Jurkat, Clone E6-1 (cell line): Measurements from ENCODE around the gene YWHAQ.
"Not testable (repeated sequence)": the region's sequence is repeated elsewhere in the genome, so short reads cannot be mapped to it uniquely, and the experiment has no call there.

ENCODE experiments used
- DNase-seq: peaks from one replicate; pipeline ENCODE4 v3.0.0-alpha.2; 2011; ENCODE audit warnings: low read depth, low spot score
- H3K4me3 ChIP-seq: 2 replicates; pipeline ENCODE4 v1.5.1; 2011; ENCODE audit warnings: mild to moderate bottlenecking, low read length, control low read depth, moderate library complexity

The YWHAQ gene

GRCh38 chr2:9639000-9639602, 8.3 kb upstream of the YWHAQ start:
- no peak overlapping the region for H3K4me3 ChIP-seq
- DNase-seq = no peak

- DNase-seq = no peak
- no peak overlapping the region for H3K4me3 ChIP-seq
These were observed 7.7 kb upstream of the YWHAQ start for GRCh38 chr2:9638532-9638931.

- H3K4me3 ChIP-seq = no peak overlapping the region
- no peak for DNase-seq
These were observed 6.5 kb upstream of the YWHAQ start for GRCh38 chr2:9637330-9637729.

- no peak overlapping the region for H3K4me3 ChIP-seq
- no peak for DNase-seq
These were observed 3.3 kb upstream of the YWHAQ start for GRCh38 chr2:9634133-9634532.

GRCh38 chr2:9631878-9632700, 1.3 kb upstream of the YWHAQ start:
- H3K4me3 ChIP-seq = no peak overlapping the region
- no peak for DNase-seq

GRCh38 chr2:9631553-9631819, 689 bp upstream of the YWHAQ start:
- DNase-seq = no peak
- peak overlapping the region; percentile 97 for H3K4me3 ChIP-seq

- peak; percentile 47 for DNase-seq
- H3K4me3 ChIP-seq = peak overlapping the region; percentile 97
These were observed 571 bp downstream of the YWHAQ start for GRCh38 chr2:9630117-9630735.

GRCh38 chr2:9629222-9630116, 1.3 kb downstream of the YWHAQ start:
- H3K4me3 ChIP-seq = peak overlapping the region; percentile 97
- DNase-seq = no peak

- no peak overlapping the region for H3K4me3 ChIP-seq
- DNase-seq = peak; percentile 46
These were observed 3.5 kb downstream of the YWHAQ start for GRCh38 chr2:9627310-9627709.

GRCh38 chr2:9623151-9623550, 7.6 kb downstream of the YWHAQ start:
- no peak for DNase-seq

GRCh38 chr2:9621655-9622054, 9.1 kb downstream of the YWHAQ start:
- not testable (repeated sequence) for H3K4me3 ChIP-seq, DNase-seq

More at GRCh38 chr2:9623151-9623550, 7.6 kb downstream of the YWHAQ start:
- no peak overlapping the region for H3K4me3 ChIP-seq

GRCh38 chr2:9618410-9618809, 12.4 kb downstream of the YWHAQ start:
- H3K4me3 ChIP-seq = peak overlapping the region; percentile 9; the same call in 1 of the 2 replicates
- DNase-seq = peak; percentile 86

GRCh38 chr2:9617749-9618148, 13.0 kb downstream of the YWHAQ start:
- DNase-seq = no peak
- no peak overlapping the region for H3K4me3 ChIP-seq

GRCh38 chr2:9617296-9617695, 13.5 kb downstream of the YWHAQ start:
- DNase-seq = no peak
- H3K4me3 ChIP-seq = no peak overlapping the region

- no peak for DNase-seq
- no peak overlapping the region for H3K4me3 ChIP-seq
These were observed 16.2 kb downstream of the YWHAQ start for GRCh38 chr2:9614562-9614961.

- no peak for DNase-seq
- H3K4me3 ChIP-seq = no peak overlapping the region
These were observed 17.5 kb downstream of the YWHAQ start for GRCh38 chr2:9613291-9613690.

- not testable (repeated sequence) for DNase-seq, H3K4me3 ChIP-seq
These were observed 19.3 kb downstream of the YWHAQ start for GRCh38 chr2:9611549-9611912.

- no peak for DNase-seq
- no peak overlapping the region for H3K4me3 ChIP-seq
These were observed 19.8 kb downstream of the YWHAQ start for GRCh38 chr2:9610781-9611548.

GRCh38 chr2:9608491-9608890, 22.3 kb downstream of the YWHAQ start:
- H3K4me3 ChIP-seq = not testable (repeated sequence)

More at GRCh38 chr2:9608491-9608890, 22.3 kb downstream of the YWHAQ start:
- not testable (repeated sequence) for DNase-seq
